CD4-positive, alpha-beta memory T cell (primary cell): ENCODE results near the gene HLA-DQB1. TPM values are rescaled to one million over a fixed set of nuclear protein-coding genes. Genes with fewer than 3 reads are reported as not detected.

ENCODE experiments used
- CTCF ChIA-PET: fragments of 350-600 bp; sonication (Branson Sonifier 250); formaldehyde crosslinking; loops from one replicate; lab custom pipeline; 2021; ENCODE audit warnings: inconsistent platforms; ENCODE audit not compliant: partially characterized antibody; lab: Charles Lee
- POLR2A ChIA-PET: fragments of 350-600 bp; sonication (Branson Sonifier 250); formaldehyde crosslinking; loops from one replicate; lab custom pipeline; 2021; ENCODE audit not compliant: partially characterized antibody; lab: Charles Lee
- DNase-seq, 5 donors: peaks; one replicate each; pipeline versions ENCODE4 v3.0.0 to v3.0.0-alpha.2; 2020 to 2022; ENCODE audit warnings: mixed read lengths in 1 of 5
- H3K27ac ChIP-seq: one replicate; pipeline ENCODE4 v1.7.0; 2013; ENCODE audit warnings: low read depth, low read length
- H3K27me3 ChIP-seq: 2 replicates; pipeline ENCODE4 v1.7.0; 2013; ENCODE audit warnings: mild to moderate bottlenecking, low read length, moderate library complexity; ENCODE audit not compliant: insufficient read depth
- H3K36me3 ChIP-seq: 2 replicates; pipeline ENCODE4 v1.7.0; 2013; ENCODE audit warnings: mild to moderate bottlenecking, low read length, moderate library complexity; ENCODE audit not compliant: insufficient read depth
- H3K4me1 ChIP-seq: 2 replicates; pipeline ENCODE4 v1.7.0; 2013; ENCODE audit warnings: mild to moderate bottlenecking, low read length, moderate library complexity; ENCODE audit not compliant: insufficient read depth
- H3K4me3 ChIP-seq, 2 donors: one replicate each; pipeline ENCODE4 v1.7.0; 2013; ENCODE audit warnings: low read length in 2 of 2, mild to moderate bottlenecking in 1 of 2
- H3K9me3 ChIP-seq, 2 donors: one replicate each; pipeline ENCODE4 v1.7.0; 2013; ENCODE audit warnings: low read length in 2 of 2, control low read depth in 1 of 2; ENCODE audit not compliant: control insufficient read depth in 1 of 2
- H3K27ac Mint-ChIP-seq, 7 donors: one replicate each; pipeline ENCODE4 v1.8.0; 2020 to 2021; ENCODE audit warnings: mixed read lengths in 7 of 7, mild to moderate bottlenecking in 6 of 7, inconsistent platforms in 3 of 7, moderate library complexity in 3 of 7
- H3K27me3 Mint-ChIP-seq, 2 donors: one replicate each; pipeline ENCODE4 v1.8.0; 2020 to 2021; ENCODE audit warnings: mixed read lengths in 2 of 2
- H3K36me3 Mint-ChIP-seq, 2 donors: one replicate each; pipeline ENCODE4 v1.8.0; 2020 to 2021; ENCODE audit warnings: mixed read lengths in 2 of 2, inconsistent platforms in 1 of 2, mild to moderate bottlenecking in 1 of 2
- H3K4me1 Mint-ChIP-seq, 4 donors: one replicate each; pipeline ENCODE4 v1.8.0; 2020 to 2021; ENCODE audit warnings: mixed read lengths in 4 of 4, mild to moderate bottlenecking in 1 of 4
- H3K4me3 Mint-ChIP-seq, 8 donors: one replicate each; pipeline ENCODE4 v1.8.0; 2020 to 2021; ENCODE audit warnings: mixed read lengths in 8 of 8, mild to moderate bottlenecking in 7 of 8, moderate library complexity in 6 of 8, inconsistent platforms in 3 of 8
- H3K9me3 Mint-ChIP-seq, 8 donors: one replicate each; pipeline ENCODE4 v1.8.0; 2020 to 2021; ENCODE audit warnings: mixed read lengths in 8 of 8, mild to moderate bottlenecking in 5 of 8, inconsistent platforms in 3 of 8, moderate library complexity in 1 of 8
- intact Hi-C: fragments of 100-400 bp; cut with micrococcal nuclease; formaldehyde crosslinking; loops from one replicate; pipeline ENCODE4 v1.15.1; 2023
- polyA plus RNA-seq, 2 donors: library from polyadenylated mRNA; unstranded; fragments of 300-500 nt; fragmentation: Illumina TruSeq; gene quantifications; one replicate each; pipeline ENCODE4 v1.2.3, GENCODE V29; 2021
- total RNA-seq, 2 experiments: library from RNA; stranded (reverse); gene quantifications; one replicate each; pipeline ENCODE4 v1.2.3, GENCODE V29; 2021

HLA-DQB1 gene
- total and polyA plus RNA-seq, 4 experiments from 2014 or later: 1.4 to 11.1 (median 8.1) TPM

GRCh38 chr6:32697031-32697430 is 30.6 kb upstream of the HLA-DQB1 start:
- POLR2A ChIA-PET: no interaction called here
- no peak overlapping the region for H3K27ac ChIP-seq
- CTCF ChIA-PET: interaction anchor here (0.7 to 1.7 kb wide), 4 partner anchors 75 to 283 kb away, joined by 3 to 6 read pairs (median 6); no protein-coding TSS in a partner anchor
- Mint-ChIP-seq H3K4me3 (no peak overlapping the region), H3K4me1 (peaks cover 2 to 4% (median 2%) of the 10 kb centered on the region in 4 donors), H3K36me3 (no peaks in the 10 kb centered on the region), H3K9me3 (peaks cover 0 to 8% (median 0%) of the 10 kb centered on the region in 8 donors), H3K27ac (no peak overlapping the region), H3K27me3 (peaks cover 37 to 42% of the 10 kb centered on the region in 2 donors)
- no peaks in the 10 kb centered on the region for H3K36me3 ChIP-seq
- peaks cover under 1% of the 10 kb centered on the region for H3K4me1 ChIP-seq
- H3K27me3 ChIP-seq: peaks cover 4% of the 10 kb centered on the region
- intact Hi-C loops: no loop called here
- H3K9me3 ChIP-seq: no peaks in the 10 kb centered on the region
- DNase-seq: no peak
- no peak overlapping the region for H3K4me3 ChIP-seq

- DNase-seq: peak; percentile 39 to 72 (median 65)
- POLR2A ChIA-PET: interaction anchor here (0.9 to 1.3 kb wide), 2 partner anchors 70 to 176 kb away, joined by 3 read pairs; no protein-coding TSS in a partner anchor
- peaks cover 22 to 31% of the 10 kb centered on the region in 2 donors for H3K27me3 Mint-ChIP-seq
- Histone ChIP-seq H3K4me1 (peaks cover 16% of the 10 kb centered on the region), H3K27ac (no peak overlapping the region), H3K9me3 (no peaks in the 10 kb centered on the region), H3K4me3 (no peak overlapping the region), H3K36me3 (no peaks in the 10 kb centered on the region), H3K27me3 (no peaks in the 10 kb centered on the region)
- no peaks in the 10 kb centered on the region for H3K36me3 Mint-ChIP-seq
- H3K4me1 Mint-ChIP-seq: peaks cover 5 to 15% (median 11%) of the 10 kb centered on the region in 4 donors
- CTCF ChIA-PET: interaction anchor here (0.9 to 1.6 kb wide), 8 partner anchors 8 to 278 kb away, joined by 3 to 13 read pairs (median 4); no protein-coding TSS in a partner anchor
- peaks cover 0 to 7% (median 0%) of the 10 kb centered on the region in 8 donors for H3K9me3 Mint-ChIP-seq
- no peak overlapping the region for H3K27ac Mint-ChIP-seq
- no peak overlapping the region for H3K4me3 Mint-ChIP-seq
- intact Hi-C loops: loop anchor here (1.0 to 2.0 kb wide), 2 partner anchors 260 to 277 kb away; no protein-coding TSS in a partner anchor
Observed at GRCh38 chr6:32692019-32692418, 25.6 kb upstream of the HLA-DQB1 start.

GRCh38 chr6:32689531-32690501 is 23.4 kb upstream of the HLA-DQB1 start:
- ChIA-PET POLR2A (interaction anchor here (1.5 kb wide), 1 partner anchor 67 kb away, joined by 3 read pairs; no protein-coding TSS in a partner anchor), CTCF (interaction anchor here (0.8 to 1.8 kb wide), 6 partner anchors 11 to 276 kb away, joined by 3 to 7 read pairs (median 5); no protein-coding TSS in a partner anchor)
- Histone ChIP-seq H3K27me3 (no peaks in the 10 kb centered on the region), H3K4me1 (peaks cover 34% of the 10 kb centered on the region), H3K36me3 (no peaks in the 10 kb centered on the region), H3K4me3 (no peak overlapping the region), H3K9me3 (no peaks in the 10 kb centered on the region), H3K27ac (no peak overlapping the region)
- peak overlapping the region in 1 of 7 donors; percentile 55 for H3K27ac Mint-ChIP-seq
- intact Hi-C loops: no loop called here
- no peak for DNase-seq
- H3K36me3 Mint-ChIP-seq: no peaks in the 10 kb centered on the region
- peaks cover 14 to 21% of the 10 kb centered on the region in 2 donors for H3K27me3 Mint-ChIP-seq
- no peak overlapping the region for H3K4me3 Mint-ChIP-seq
- peaks cover 16 to 35% (median 27%) of the 10 kb centered on the region in 4 donors for H3K4me1 Mint-ChIP-seq
- peaks cover 0 to 3% (median 0%) of the 10 kb centered on the region in 8 donors for H3K9me3 Mint-ChIP-seq

GRCh38 chr6:32685603-32686002 is 19.1 kb upstream of the HLA-DQB1 start:
- CTCF ChIA-PET: interaction anchor here (0.9 to 2.4 kb wide), 4 partner anchors 14 to 97 kb away, joined by 3 to 10 read pairs (median 4); partner anchors contain the start of gene HLA-DQB1
- peak; percentile 78 to 89 (median 81) for DNase-seq

GRCh38 chr6:32684246-32684645 is 17.8 kb upstream of the HLA-DQB1 start:
- Histone ChIP-seq H3K36me3 (no peaks in the 10 kb centered on the region), H3K27me3 (no peaks in the 10 kb centered on the region), H3K9me3 (no peaks in the 10 kb centered on the region), H3K27ac (no peak overlapping the region), H3K4me1 (peaks cover 23% of the 10 kb centered on the region), H3K4me3 (no peak overlapping the region)
- H3K27ac Mint-ChIP-seq: peak overlapping the region in 2 of 7 donors; percentile 7 to 49
- intact Hi-C loops: loop anchor here (2.0 kb wide), 1 partner anchor 15 kb away; no protein-coding TSS in a partner anchor
- peaks cover 0 to 15% (median 0%) of the 10 kb centered on the region in 8 donors for H3K9me3 Mint-ChIP-seq
- peaks cover 15 to 29% (median 22%) of the 10 kb centered on the region in 4 donors for H3K4me1 Mint-ChIP-seq
- H3K36me3 Mint-ChIP-seq: peaks cover 0 to 3% of the 10 kb centered on the region in 2 donors
- DNase-seq: no peak
- H3K4me3 Mint-ChIP-seq: no peak overlapping the region
- ChIA-PET POLR2A (interaction anchor here (1.6 kb wide), 1 partner anchor 19 kb away, joined by 4 read pairs; no protein-coding TSS in a partner anchor), CTCF (no interaction called here)
- H3K27me3 Mint-ChIP-seq: no peaks in the 10 kb centered on the region

More at GRCh38 chr6:32685603-32686002, 19.1 kb upstream of the HLA-DQB1 start:
- POLR2A ChIA-PET: interaction anchor here (0.6 to 1.6 kb wide), 3 partner anchors 20 to 200 kb away, joined by 3 to 6 read pairs (median 4); no protein-coding TSS in a partner anchor
- intact Hi-C loops: loop anchor here (1.0 to 2.0 kb wide), 2 partner anchors 17 to 62 kb away; no protein-coding TSS in a partner anchor
- H3K9me3 ChIP-seq: no peaks in the 10 kb centered on the region
- Mint-ChIP-seq H3K27ac (peak overlapping the region; percentile 25 to 89 (median 86)), H3K4me3 (peak overlapping the region in 7 of 8 donors; percentile 22 to 83 (median 59)), H3K9me3 (peaks cover 0 to 15% (median 0%) of the 10 kb centered on the region in 8 donors), H3K36me3 (no peaks in the 10 kb centered on the region), H3K27me3 (peaks cover 0 to 3% of the 10 kb centered on the region in 2 donors), H3K4me1 (peaks cover 18 to 37% (median 29%) of the 10 kb centered on the region in 4 donors)
- no peak overlapping the region for H3K4me3 ChIP-seq
- no peaks in the 10 kb centered on the region for H3K36me3 ChIP-seq
- no peaks in the 10 kb centered on the region for H3K27me3 ChIP-seq
- H3K27ac ChIP-seq: peak overlapping the region; percentile 20
- H3K4me1 ChIP-seq: peaks cover 31% of the 10 kb centered on the region

- Histone ChIP-seq H3K4me1 (peaks cover under 1% of the 10 kb centered on the region), H3K9me3 (no peaks in the 10 kb centered on the region), H3K4me3 (no peak overlapping the region), H3K36me3 (no peaks in the 10 kb centered on the region), H3K27me3 (no peaks in the 10 kb centered on the region), H3K27ac (no peak overlapping the region)
- Mint-ChIP-seq H3K36me3 (peaks cover 0 to 5% of the 10 kb centered on the region in 2 donors), H3K27ac (peak overlapping the region in 1 of 7 donors; percentile 2), H3K4me1 (peaks cover 6 to 11% (median 8%) of the 10 kb centered on the region in 4 donors), H3K27me3 (peaks cover 0 to 2% of the 10 kb centered on the region in 2 donors), H3K9me3 (peaks cover 0 to 28% (median 11%) of the 10 kb centered on the region in 8 donors), H3K4me3 (peak overlapping the region in 1 of 8 donors; percentile 16)
- no peak for DNase-seq
- ChIA-PET CTCF (no interaction called here), POLR2A (no interaction called here)
- intact Hi-C loops: no loop called here
Observed at GRCh38 chr6:32680055-32680454, 13.6 kb upstream of the HLA-DQB1 start.
